HG02852 (cell line): ENCODE measurements around the gene TPP2.

ENCODE experiments used
- ATAC-seq: cut with Tn5 transposase; IDR thresholded peaks from one replicate; pipeline ENCODE4 v1.9.1; 2021; ENCODE audit warnings: mild to moderate bottlenecking, moderate library complexity; ENCODE audit not compliant: unreplicated experiment

The TPP2 gene

GRCh38 chr13:102690883-102691282, 94.1 kb downstream of the TPP2 start:
- ATAC-seq = no peak

DNA sequence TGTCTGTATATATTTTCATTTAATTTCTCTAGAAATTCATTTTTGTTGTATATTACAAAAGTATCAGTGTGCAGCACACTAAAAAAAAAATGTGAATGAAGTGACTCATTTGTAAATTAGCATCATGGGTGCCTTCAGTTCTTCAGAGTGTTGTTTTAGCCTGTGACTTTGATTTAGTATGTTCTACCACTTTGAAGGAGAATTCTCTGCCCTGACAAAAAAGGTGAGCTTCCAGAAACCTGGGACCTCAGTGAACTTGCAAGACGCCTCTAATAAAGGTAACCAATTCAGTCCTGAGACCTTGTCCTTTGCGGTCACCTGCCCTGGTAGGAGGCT, 95.7 kb downstream of the TPP2 start:
- ATAC-seq = no peak

DNA sequence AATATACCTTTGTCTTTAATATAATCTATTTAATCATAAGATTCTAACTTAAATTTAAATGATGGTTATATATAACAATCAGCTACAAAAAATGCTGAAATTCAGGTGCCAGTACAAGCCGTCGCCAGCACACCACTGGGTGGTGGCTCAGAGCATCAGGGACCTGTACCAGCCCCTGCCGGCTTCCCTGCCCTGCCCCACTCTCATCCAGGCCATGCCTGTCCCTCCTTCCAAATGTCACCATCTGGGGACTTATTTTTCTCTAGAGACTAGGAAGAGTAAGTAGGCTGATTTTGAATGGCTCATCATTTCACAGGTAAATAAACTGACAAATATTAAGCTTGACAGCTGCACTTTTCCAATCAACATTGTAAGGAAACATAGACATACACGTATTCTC, 96.5 kb downstream of the TPP2 start:
- no peak for ATAC-seq

DNA sequence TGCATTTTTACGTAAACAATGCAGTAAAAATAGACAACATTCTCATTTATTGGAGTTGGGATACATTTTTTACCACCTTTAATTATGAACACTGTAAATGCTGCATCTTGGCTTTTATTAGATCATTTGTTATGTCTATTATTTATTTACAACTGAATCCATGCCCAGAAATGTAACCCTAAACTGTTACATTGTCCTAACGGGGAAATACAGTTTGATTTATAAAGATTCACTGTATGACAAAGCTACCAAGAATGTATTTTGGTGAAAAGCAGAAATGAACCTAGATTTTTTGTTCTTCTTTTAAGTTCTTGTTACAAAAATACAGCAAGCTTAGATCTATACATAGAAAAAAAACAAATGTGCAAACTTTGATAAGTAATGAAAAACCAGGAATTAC, 97.0 kb downstream of the TPP2 start:
- no peak for ATAC-seq

- no peak for ATAC-seq
Observed at GRCh38 chr13:102694937-102695336, 98.2 kb downstream of the TPP2 start, which contains the start of gene METTL21C. TSS of gene METTL21C (minus strand) at chr13:102695044. CDS start at chr13:102694498, 546 bp downstream.

GRCh38 chr13:102696465-102696864, 99.7 kb downstream of the TPP2 start:
- ATAC-seq = no peak

- ATAC-seq = no peak
Observed at GRCh38 chr13:102697264-102697663, 100.5 kb downstream of the TPP2 start.

GRCh38 chr13:102697929-102698648, 101.3 kb downstream of the TPP2 start:
- no peak for ATAC-seq

GRCh38 chr13:102698649-102698980, 101.8 kb downstream of the TPP2 start:
- ATAC-seq = no peak

DNA sequence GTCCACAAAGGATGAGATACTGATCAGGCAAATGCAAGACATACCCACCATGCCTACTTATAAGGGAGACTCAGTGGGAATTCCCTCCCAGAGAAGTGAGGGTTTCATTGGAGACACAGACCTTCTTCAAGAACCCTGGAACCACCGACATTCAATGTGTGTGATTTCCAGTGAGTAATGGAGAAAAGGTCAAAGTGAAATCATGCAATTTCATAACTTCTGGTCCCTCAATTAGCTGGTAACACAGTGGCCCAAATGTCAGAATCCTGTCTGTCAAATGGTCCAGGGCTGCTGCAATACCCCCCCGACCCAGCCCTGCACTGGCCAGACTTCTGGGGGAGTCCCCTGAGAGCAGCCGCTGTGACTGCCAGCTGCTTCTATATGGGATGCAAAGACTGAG, 102.7 kb downstream of the TPP2 start:
- ATAC-seq = no peak

DNA sequence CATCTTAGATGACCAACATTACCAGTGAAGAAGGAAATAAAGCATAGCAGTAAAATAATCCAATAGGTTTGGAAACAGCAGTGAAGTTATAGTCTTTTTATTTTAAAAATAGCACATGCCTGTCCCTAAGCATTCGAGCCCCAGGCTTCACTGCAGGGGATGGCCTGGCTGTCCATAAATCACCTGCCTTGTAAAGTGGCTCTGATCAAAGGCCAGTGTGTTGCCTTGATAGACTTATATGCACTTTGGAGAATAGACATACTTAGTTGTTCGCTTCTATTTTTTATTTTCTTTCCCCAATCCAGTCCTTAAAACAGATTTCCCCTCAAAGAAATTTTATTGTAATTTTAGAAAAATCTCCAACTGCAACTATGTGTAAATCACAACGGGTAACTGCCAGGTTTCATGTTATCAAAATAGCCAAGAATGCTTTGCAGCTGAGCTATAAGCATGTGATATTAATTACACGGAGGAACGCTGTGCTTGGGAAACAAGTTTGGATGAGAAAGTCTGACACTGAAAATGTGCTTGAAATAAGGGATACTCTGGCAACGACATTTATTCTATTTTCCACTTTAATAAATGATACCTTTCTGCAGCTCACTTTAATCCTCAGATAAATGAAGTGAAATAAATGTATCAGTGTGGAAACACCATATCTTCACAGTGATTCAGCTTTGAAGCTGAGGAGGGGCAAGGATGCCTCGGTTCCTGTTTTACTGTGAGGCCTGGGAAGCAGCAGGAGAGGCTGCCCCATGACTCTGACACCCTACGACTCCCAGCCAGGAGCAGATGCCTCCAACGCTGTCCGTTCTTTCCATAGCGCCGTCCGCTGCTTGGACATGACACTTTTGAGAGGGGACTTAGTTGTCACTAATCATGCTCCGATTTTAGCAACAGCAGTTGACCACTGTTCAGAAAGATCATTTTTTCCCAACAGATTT, 103.6 kb downstream of the TPP2 start:
- no peak for ATAC-seq

GRCh38 chr13:102701331-102701730, 104.5 kb downstream of the TPP2 start:
- no peak for ATAC-seq

GRCh38 chr13:102702965-102703725, 106.4 kb downstream of the TPP2 start:
- no peak for ATAC-seq

DNA sequence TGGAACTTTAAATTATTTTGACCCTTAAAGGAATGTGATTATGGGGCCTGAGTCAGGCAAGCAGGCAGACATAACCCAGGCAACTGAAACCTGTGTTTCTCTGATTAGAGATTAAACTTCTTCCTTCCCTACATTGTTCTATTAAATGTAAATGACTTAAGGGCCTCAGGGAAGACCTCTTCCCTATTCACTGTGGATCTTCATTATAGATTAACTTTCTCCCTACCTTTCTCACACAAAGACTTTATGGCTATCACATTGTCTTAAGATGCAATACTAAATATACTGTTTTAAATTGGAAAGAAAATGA, 106.9 kb downstream of the TPP2 start:
- ATAC-seq = no peak

DNA sequence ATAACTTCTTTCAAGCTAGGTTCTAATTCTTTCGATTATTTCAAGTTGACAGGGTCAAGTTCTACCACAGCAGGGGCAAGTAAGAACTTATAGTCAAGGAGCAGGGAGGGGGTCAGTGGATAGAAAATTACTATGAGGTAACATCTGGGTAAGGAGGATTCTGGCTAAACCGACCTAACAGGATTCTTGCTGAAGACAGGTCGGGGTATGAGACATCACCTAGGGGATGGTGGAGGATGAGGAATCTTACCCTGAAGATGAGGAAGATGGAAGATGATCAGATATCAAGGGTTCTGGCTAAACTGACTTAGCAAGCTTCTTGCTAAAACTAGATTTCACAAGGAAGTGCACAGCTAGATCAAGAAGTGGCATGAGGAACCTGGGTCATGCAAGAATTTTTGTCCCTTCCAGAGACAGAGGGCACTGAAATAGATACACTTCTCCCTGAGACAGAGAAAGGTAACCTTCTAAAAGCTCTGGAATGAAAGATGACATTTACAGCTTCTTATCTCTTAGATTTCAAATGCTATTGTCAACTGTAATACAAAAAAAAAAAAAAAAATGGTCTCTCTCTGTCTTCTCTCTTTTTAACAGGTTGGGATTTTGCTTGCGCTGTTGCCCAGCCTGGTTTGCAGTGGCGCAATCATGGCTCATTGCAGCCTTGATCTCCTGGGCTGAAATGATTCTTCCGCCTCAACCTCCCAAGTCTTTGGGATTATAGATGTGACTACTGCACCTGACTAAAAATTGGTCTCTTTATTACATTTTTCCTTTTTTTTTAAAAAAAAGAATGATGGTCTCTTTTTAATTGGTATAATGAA, 107.7 kb downstream of the TPP2 start:
- ATAC-seq = no peak

DNA sequence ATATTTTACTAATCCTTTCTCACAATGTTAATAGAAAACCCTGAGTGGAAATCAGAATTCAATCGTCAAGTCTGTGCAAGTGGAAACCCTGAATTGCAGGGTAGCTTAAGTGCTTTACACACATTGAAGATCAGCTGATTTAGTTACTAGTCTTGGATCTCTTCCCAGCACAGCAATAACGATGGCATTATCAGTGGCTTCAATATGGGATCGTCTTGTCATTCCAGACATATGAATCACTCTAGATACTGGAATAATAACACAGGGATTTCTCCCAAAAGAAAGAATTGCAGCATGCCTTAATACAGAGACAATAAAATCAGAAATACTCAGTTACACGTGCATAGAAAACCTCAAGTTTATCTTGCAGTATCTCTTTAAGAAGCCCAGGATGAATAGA, 110.7 kb downstream of the TPP2 start:
- ATAC-seq = no peak

DNA sequence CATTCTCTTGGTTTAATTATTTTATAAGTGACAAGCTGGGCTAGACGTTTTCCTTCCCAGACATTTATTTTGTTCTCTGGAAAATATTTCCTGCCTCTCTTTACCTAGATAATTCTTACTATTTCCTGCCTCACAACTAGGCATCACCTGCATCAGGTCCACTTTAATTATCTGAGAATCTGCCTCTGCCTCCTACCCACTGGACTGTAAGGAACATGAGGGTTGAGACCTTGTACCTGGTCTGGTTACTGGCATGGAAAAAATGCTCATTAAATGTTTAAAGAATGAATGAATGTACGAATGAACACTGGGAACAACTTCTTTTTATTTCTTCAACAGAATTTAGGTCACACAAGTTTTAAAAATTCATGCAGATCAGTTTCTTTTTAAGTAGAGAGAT, 111.4 kb downstream of the TPP2 start:
- ATAC-seq = no peak

- no peak for ATAC-seq
Observed at GRCh38 chr13:102708991-102709390, 112.2 kb downstream of the TPP2 start.

DNA sequence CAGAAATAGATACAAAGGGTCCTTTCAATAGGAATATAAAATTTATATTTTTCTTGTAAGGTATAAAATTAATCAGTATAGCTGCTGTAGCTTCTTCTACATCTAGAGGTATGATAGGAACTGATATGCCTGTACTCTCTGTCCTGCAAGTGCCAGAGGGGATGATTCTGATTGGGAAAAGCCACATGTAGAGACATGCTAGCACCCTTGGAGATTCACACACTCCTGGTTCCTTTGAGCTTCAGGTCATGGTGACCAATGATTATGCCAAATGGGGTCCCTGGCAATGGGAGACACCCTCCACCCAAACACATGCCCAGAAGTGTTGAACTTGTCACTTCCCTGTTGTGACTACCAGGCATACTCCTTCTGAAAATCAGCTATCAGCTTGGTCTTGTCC, 112.8 kb downstream of the TPP2 start:
- no peak for ATAC-seq

DNA sequence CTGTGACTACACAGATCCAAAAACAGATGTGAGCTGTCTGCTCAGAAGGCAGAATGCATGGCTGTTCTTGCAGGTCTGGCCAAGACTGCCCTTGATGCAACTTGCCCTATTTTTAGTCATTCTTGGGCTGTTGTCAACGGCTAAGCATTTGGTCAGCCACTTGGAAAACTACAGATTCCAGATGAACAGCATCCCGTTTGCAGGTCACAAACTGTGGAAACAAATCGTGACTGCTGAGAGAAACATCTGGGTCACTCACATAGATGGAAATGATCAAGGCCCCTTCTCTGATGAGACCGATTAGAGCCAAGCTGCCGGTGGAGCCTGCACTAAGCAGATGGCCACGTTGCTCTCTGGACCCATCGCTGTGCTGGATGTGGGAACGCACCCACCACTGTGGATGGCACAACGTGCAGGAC, 113.5 kb downstream of the TPP2 start:
- no peak for ATAC-seq

DNA sequence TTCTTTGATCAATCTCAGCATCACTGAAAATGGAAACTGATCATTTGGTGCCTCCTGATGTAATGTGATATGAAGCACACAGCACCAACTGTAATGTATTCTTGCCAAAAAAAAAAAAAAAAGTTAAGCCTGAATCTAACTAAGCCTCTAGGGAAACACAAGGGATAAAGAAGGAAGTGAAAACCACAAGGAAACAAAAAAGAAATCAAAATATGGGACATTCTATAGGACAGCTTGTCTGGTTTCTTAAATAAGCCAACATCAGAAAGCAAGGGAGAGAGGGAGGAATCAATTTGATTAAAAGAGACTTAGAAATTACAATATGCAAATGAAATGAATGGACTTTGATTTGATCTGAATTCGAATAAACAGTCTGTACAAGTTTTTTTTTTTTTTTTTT, 118.7 kb downstream of the TPP2 start:
- ATAC-seq = no peak
